GM21360 (cell line): ENCODE results near the gene MMP14.

Experiments
- ATAC-seq: cut with Tn5 transposase; IDR thresholded peaks from one replicate; pipeline ENCODE4 v1.9.1; 2021; ENCODE audit warnings: mild to moderate bottlenecking, moderate library complexity; ENCODE audit not compliant: unreplicated experiment

The MMP14 gene

GRCh38 chr14:22883173-22883976 lies 47.0 kb downstream of the MMP14 start, which contains the start of gene REM2:
Gene REM2 (plus strand): TSS chr14:22883222. CDS start chr14:22883288, 66 bp downstream.
- ATAC-seq = no peak

GRCh38 chr14:22884076-22884737 lies 47.8 kb downstream of the MMP14 start:
- no peak for ATAC-seq

- no peak for ATAC-seq
Measured at GRCh38 chr14:22884738-22885523, 48.5 kb downstream of the MMP14 start.

GRCh38 chr14:22885975-22886374 lies 49.6 kb downstream of the MMP14 start:
- no peak for ATAC-seq

GRCh38 chr14:22886500-22887259 lies 50.3 kb downstream of the MMP14 start:
- peak; percentile 40 for ATAC-seq

- peak; percentile 34 for ATAC-seq
Measured at GRCh38 chr14:22887260-22887989, 51.0 kb downstream of the MMP14 start.

- ATAC-seq = peak; percentile 43
Measured at GRCh38 chr14:22887990-22888378, 51.6 kb downstream of the MMP14 start.

GRCh38 chr14:22888662-22889061 lies 52.3 kb downstream of the MMP14 start:
- ATAC-seq = no peak

GRCh38 chr14:22890416-22890815 lies 54.0 kb downstream of the MMP14 start:
- no peak for ATAC-seq

GRCh38 chr14:22892488-22892887 lies 56.1 kb downstream of the MMP14 start:
- ATAC-seq = no peak

GRCh38 chr14:22893706-22894105 lies 57.3 kb downstream of the MMP14 start:
- no peak for ATAC-seq

- ATAC-seq = no peak
Measured at GRCh38 chr14:22895402-22895801, 59.0 kb downstream of the MMP14 start.

- ATAC-seq = no peak
Measured at GRCh38 chr14:22896356-22896755, 60.0 kb downstream of the MMP14 start.

GRCh38 chr14:22896760-22897159 lies 60.4 kb downstream of the MMP14 start:
- ATAC-seq = no peak

- no peak for ATAC-seq
Measured at GRCh38 chr14:22897357-22897756, 61.0 kb downstream of the MMP14 start.
